ENCODE data around the gene PRAC2. TPM values are rescaled to one million over a fixed set of nuclear protein-coding genes. Genes with fewer than 3 reads are reported as not detected.

Gene PRAC2
- total RNA-seq, 1 donor from 2014 or later = not detected

DNA sequence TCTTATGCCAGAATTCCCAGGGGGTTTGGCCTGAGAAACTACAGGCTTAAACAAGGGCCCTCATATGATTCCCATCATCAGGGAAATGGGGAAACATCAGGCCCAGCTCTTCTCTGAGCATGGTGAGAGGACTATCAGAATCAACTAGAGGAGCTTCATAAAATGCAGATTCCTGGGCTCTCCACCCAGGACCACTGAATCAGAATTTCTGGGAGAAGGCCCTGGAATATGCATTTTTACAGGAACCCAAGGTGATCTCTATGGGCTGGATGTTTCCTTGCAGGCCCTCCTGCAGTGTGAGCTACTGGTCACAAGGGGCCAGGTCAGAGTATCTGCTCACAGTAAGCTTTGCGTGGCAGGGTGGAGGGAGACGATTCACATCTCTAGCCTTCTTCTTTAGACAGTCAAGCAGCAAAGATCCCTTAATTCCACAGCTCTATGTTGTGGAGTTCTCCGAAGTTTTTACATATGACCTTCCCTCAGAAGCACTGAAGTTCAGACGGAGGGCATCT, 44.3 kb downstream of the PRAC2 start:
- Mint-ChIP-seq H3K27ac (ENCODE audit: unreplicated experiment) (no peak overlapping the region), H3K27me3 (ENCODE audit: unreplicated experiment) (peaks cover 5% of the 10 kb centered on the region), H3K4me1 (ENCODE audit: low read depth, unreplicated experiment) (no peaks in the 10 kb centered on the region), H3K36me3 (ENCODE audit: unreplicated experiment) (peaks cover 17% of the 10 kb centered on the region), H3K9me3 (ENCODE audit: unreplicated experiment) (no peaks in the 10 kb centered on the region), H3K4me3 (ENCODE audit: unreplicated experiment) (no peak overlapping the region)
- DNase-seq = no peak
- no peak for TF ChIP-seq CTCF (IDR thresholded peaks at IDR 0.05; ENCODE audit: partially characterized antibody, unreplicated experiment)

GRCh38 chr17:48769009-48769675, 46.2 kb downstream of the PRAC2 start:
- no peak overlapping the region for H3K27ac Mint-ChIP-seq (ENCODE audit: unreplicated experiment)

DNA sequence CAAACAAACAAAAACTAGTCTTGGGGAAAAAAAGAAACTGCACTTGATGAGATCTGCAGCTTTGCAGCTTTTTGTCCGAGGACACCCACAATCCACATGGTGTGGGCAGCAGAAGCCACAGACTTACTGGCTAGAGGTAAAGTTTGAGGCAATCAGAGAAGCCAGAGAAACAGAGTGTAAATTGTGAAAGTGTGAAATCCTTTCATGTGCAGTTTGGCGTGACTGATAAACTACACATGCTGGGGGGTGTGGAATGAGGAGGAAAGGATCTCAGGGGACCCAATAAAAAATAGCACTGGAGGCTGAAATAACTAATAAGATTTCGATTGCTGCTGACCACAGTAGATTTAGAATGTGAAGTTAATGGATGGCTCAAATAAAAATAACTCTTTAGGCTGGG, 48.0 kb downstream of the PRAC2 start:
- no peak for DNase-seq
- Mint-ChIP-seq H3K4me3 (ENCODE audit: unreplicated experiment) (no peak overlapping the region), H3K27me3 (ENCODE audit: unreplicated experiment) (peaks cover 3% of the 10 kb centered on the region), H3K36me3 (ENCODE audit: unreplicated experiment) (peaks cover 12% of the 10 kb centered on the region), H3K4me1 (ENCODE audit: low read depth, unreplicated experiment) (no peaks in the 10 kb centered on the region), H3K9me3 (ENCODE audit: unreplicated experiment) (no peaks in the 10 kb centered on the region), H3K27ac (ENCODE audit: unreplicated experiment) (no peak overlapping the region)
- no peak for TF ChIP-seq CTCF (IDR thresholded peaks at IDR 0.05; ENCODE audit: partially characterized antibody, unreplicated experiment)

More at GRCh38 chr17:48769009-48769675, 46.2 kb downstream of the PRAC2 start:
- H3K4me1 Mint-ChIP-seq (ENCODE audit: low read depth, unreplicated experiment) = no peaks in the 10 kb centered on the region
- H3K9me3 Mint-ChIP-seq (ENCODE audit: unreplicated experiment) = no peaks in the 10 kb centered on the region
- TF ChIP-seq CTCF (IDR thresholded peaks at IDR 0.05; ENCODE audit: partially characterized antibody, unreplicated experiment) = no peak
- H3K4me3 Mint-ChIP-seq (ENCODE audit: unreplicated experiment) = no peak overlapping the region
- DNase-seq = no peak
- peaks cover 8% of the 10 kb centered on the region for H3K36me3 Mint-ChIP-seq (ENCODE audit: unreplicated experiment)
- H3K27me3 Mint-ChIP-seq (ENCODE audit: unreplicated experiment) = peaks cover 2% of the 10 kb centered on the region

- H3K27me3 Mint-ChIP-seq (ENCODE audit: unreplicated experiment) = peaks cover 2% of the 10 kb centered on the region
- H3K4me1 Mint-ChIP-seq (ENCODE audit: low read depth, unreplicated experiment) = no peaks in the 10 kb centered on the region
Measured at GRCh38 chr17:48773245-48773644, 50.3 kb downstream of the PRAC2 start.

More at GRCh38 chr17:48773245-48773644, 50.3 kb downstream of the PRAC2 start:
- no peak overlapping the region for H3K27ac Mint-ChIP-seq (ENCODE audit: unreplicated experiment)
- DNase-seq = no peak
- peaks cover 9% of the 10 kb centered on the region for H3K36me3 Mint-ChIP-seq (ENCODE audit: unreplicated experiment)
- TF ChIP-seq CTCF (IDR thresholded peaks at IDR 0.05; ENCODE audit: partially characterized antibody, unreplicated experiment) = no peak
- H3K4me3 Mint-ChIP-seq (ENCODE audit: unreplicated experiment) = no peak overlapping the region
- H3K9me3 Mint-ChIP-seq (ENCODE audit: unreplicated experiment) = no peaks in the 10 kb centered on the region

Small RNAs within 50 kb of the gene (microRNA-seq; reads per million reads assigned to microRNA genes)
- gene MIR3185 (ENCODE audit: unreplicated experiment) = not detected

Other genes starting within 250 kb of the PRAC2 start
- not detected for gene HOXB1, start 192.2 kb upstream of the PRAC2 start, total RNA-seq (ENCODE audit: unreplicated experiment)
- 12.7 TPM for gene HOXB2, start 178.1 kb upstream of the PRAC2 start, total RNA-seq (ENCODE audit: unreplicated experiment)
- gene HOXB4, start 144.8 kb upstream of the PRAC2 start, total RNA-seq (ENCODE audit: unreplicated experiment) = not detected
- gene HOXB3, start 132.9 kb upstream of the PRAC2 start, total RNA-seq (ENCODE audit: unreplicated experiment) = not detected
- not detected for gene HOXB5, start 129.4 kb upstream of the PRAC2 start, total RNA-seq (ENCODE audit: unreplicated experiment)
- not detected for gene HOXB6, start 118.2 kb upstream of the PRAC2 start, total RNA-seq (ENCODE audit: unreplicated experiment)
- gene HOXB7, start 112.2 kb upstream of the PRAC2 start, total RNA-seq (ENCODE audit: unreplicated experiment) = 0.64 TPM
- not detected for gene HOXB8, start 107.9 kb upstream of the PRAC2 start, total RNA-seq (ENCODE audit: unreplicated experiment)
- not detected for gene HOXB9, start 96.8 kb upstream of the PRAC2 start, total RNA-seq (ENCODE audit: unreplicated experiment)
- gene PRAC1, start 667 bp upstream of the PRAC2 start, total RNA-seq (ENCODE audit: unreplicated experiment) = not detected
- gene HOXB13, start 5.6 kb downstream of the PRAC2 start, total RNA-seq (ENCODE audit: unreplicated experiment) = 0.20 TPM
- gene TTLL6, start 94.0 kb downstream of the PRAC2 start, total RNA-seq (ENCODE audit: unreplicated experiment) = 35.4 TPM
- gene CALCOCO2, start 107.8 kb downstream of the PRAC2 start, total RNA-seq (ENCODE audit: unreplicated experiment) = 142 TPM
- 61.0 TPM for gene ATP5MC1, start 169.6 kb downstream of the PRAC2 start, total RNA-seq (ENCODE audit: unreplicated experiment)
- 76.5 TPM for gene UBE2Z, start 185.2 kb downstream of the PRAC2 start, total RNA-seq (ENCODE audit: unreplicated experiment)
- gene SNF8, start 221.7 kb downstream of the PRAC2 start, total RNA-seq (ENCODE audit: unreplicated experiment) = 143 TPM
- gene GIP, start 245.4 kb downstream of the PRAC2 start, total RNA-seq (ENCODE audit: unreplicated experiment) = not detected